ENCODE measurements around the gene METTL9. TPM values are rescaled to one million over a fixed set of nuclear protein-coding genes. Genes with fewer than 3 reads are reported as not detected.
"Not testable (repeated sequence)": the region's sequence is repeated elsewhere in the genome, so short reads cannot be mapped to it uniquely, and the experiment has no call there.

Gene METTL9
- total RNA-seq, 5 donors from 2014 or later (not counting 1 experiment from before 2014, with no cell fraction given): 69.3 to 93.3 (median 75.5) TPM

- ChIA-PET POLR2A (no interaction called here), CTCF (no interaction called here)
- H3K4me3 Mint-ChIP-seq: no peak overlapping the region
- peaks cover 1 to 6% (median 4%) of the 10 kb centered on the region in 3 donors for H3K4me1 Mint-ChIP-seq
- Histone ChIP-seq H3K4me3 (ENCODE audit: control insufficient read depth in 1 of 2, extremely low read depth in 1 of 2, low read length in 1 of 2) (no peak overlapping the region), H3K36me3 (ENCODE audit: control insufficient read depth in 2 of 2, extremely low read depth in 1 of 2, insufficient read depth in 1 of 2, low read length in 1 of 2) (no peaks in the 10 kb centered on the region), H3K9me3 (no peaks in the 10 kb centered on the region), H3K4me1 (ENCODE audit: control insufficient read depth in 1 of 2, extremely low read depth in 1 of 2, insufficient read depth in 2 of 2, low read length in 2 of 2) (peaks cover 0 to 5% of the 10 kb centered on the region in 2 experiments), H3K27me3 (replicated peaks in 1 of 2; ENCODE audit: control insufficient read depth in 2 of 2, extremely low read depth in 1 of 2, insufficient read depth in 2 of 2, low read length in 1 of 2) (peaks cover 0 to 9% of the 10 kb centered on the region in 2 experiments), H3K27ac (ENCODE audit: low read length) (no peak overlapping the region)
- no peak overlapping the region for H3K27ac Mint-ChIP-seq
- no peak for ATAC-seq (replicated peaks in 1 of 4)
- H3K9me3 Mint-ChIP-seq: no peaks in the 10 kb centered on the region
- WGBS (ENCODE audit: insufficient coverage): no CpG with 5 or more reads among the region's 2 CpGs
- no peaks in the 10 kb centered on the region for H3K36me3 Mint-ChIP-seq
- DNase-seq: no peak
- peaks cover 0 to 2% of the 10 kb centered on the region in 2 donors for H3K27me3 Mint-ChIP-seq
Observed at GRCh38 chr16:21580807-21581206, 18.6 kb upstream of the METTL9 start.

- POLR2A ChIA-PET: interaction anchor here in 1 of 2 donors (0.6 kb wide), 1 partner anchor 8 kb away, joined by 4 read pairs; no protein-coding TSS in a partner anchor
- Histone ChIP-seq H3K27ac (ENCODE audit: low read length) (no peak overlapping the region), H3K4me1 (ENCODE audit: control insufficient read depth in 1 of 2, extremely low read depth in 1 of 2, insufficient read depth in 2 of 2, low read length in 2 of 2) (peaks cover 0 to 5% of the 10 kb centered on the region in 2 experiments), H3K4me3 (ENCODE audit: control insufficient read depth in 1 of 2, extremely low read depth in 1 of 2, low read length in 1 of 2) (no peak overlapping the region), H3K9me3 (no peaks in the 10 kb centered on the region), H3K27me3 (replicated peaks in 1 of 2; ENCODE audit: control insufficient read depth in 2 of 2, extremely low read depth in 1 of 2, insufficient read depth in 2 of 2, low read length in 1 of 2) (no peaks in the 10 kb centered on the region), H3K36me3 (ENCODE audit: control insufficient read depth in 2 of 2, extremely low read depth in 1 of 2, insufficient read depth in 1 of 2, low read length in 1 of 2) (no peaks in the 10 kb centered on the region)
- H3K4me3 Mint-ChIP-seq: no peak overlapping the region
- no peaks in the 10 kb centered on the region for H3K9me3 Mint-ChIP-seq
- H3K27me3 Mint-ChIP-seq: peaks cover 0 to 2% of the 10 kb centered on the region in 2 donors
- ATAC-seq (replicated peaks in 1 of 4): no peak
- H3K27ac Mint-ChIP-seq: no peak overlapping the region
- CTCF ChIA-PET: interaction anchor here (0.7 to 1.3 kb wide), 7 partner anchors 12 to 375 kb away, joined by 3 to 7 read pairs (median 4); no protein-coding TSS in a partner anchor
- no peaks in the 10 kb centered on the region for H3K36me3 Mint-ChIP-seq
- 88% methylated on average over 2 of the region's 8 CpGs for WGBS (ENCODE audit: insufficient coverage)
- H3K4me1 Mint-ChIP-seq: peaks cover 1 to 6% (median 4%) of the 10 kb centered on the region in 3 donors
- no peak for DNase-seq
Observed at GRCh38 chr16:21584817-21585216, 14.6 kb upstream of the METTL9 start.

GRCh38 chr16:21588593-21588992, 10.8 kb upstream of the METTL9 start:
- H3K4me1 ChIP-seq (ENCODE audit: control insufficient read depth in 1 of 2, extremely low read depth in 1 of 2, insufficient read depth in 2 of 2, low read length in 2 of 2); H3K9me3 Mint-ChIP-seq; H3K9me3 ChIP-seq; H3K36me3 Mint-ChIP-seq; H3K27ac Mint-ChIP-seq; H3K36me3 ChIP-seq (ENCODE audit: control insufficient read depth in 2 of 2, extremely low read depth in 1 of 2, insufficient read depth in 1 of 2, low read length in 1 of 2); POLR2A ChIA-PET; ATAC-seq (replicated peaks in 1 of 4); H3K27me3 ChIP-seq (replicated peaks in 1 of 2; ENCODE audit: control insufficient read depth in 2 of 2, extremely low read depth in 1 of 2, insufficient read depth in 2 of 2, low read length in 1 of 2); H3K4me1 Mint-ChIP-seq; DNase-seq; H3K4me3 Mint-ChIP-seq; H3K27me3 Mint-ChIP-seq; H3K27ac ChIP-seq (ENCODE audit: low read length); H3K4me3 ChIP-seq (ENCODE audit: control insufficient read depth in 1 of 2, extremely low read depth in 1 of 2, low read length in 1 of 2): not testable (repeated sequence)
- 97% methylated on average over 5 of the region's 5 CpGs for WGBS (ENCODE audit: insufficient coverage)
- CTCF ChIA-PET: interaction anchor here (0.6 to 1.8 kb wide), 3 partner anchors 49 to 62 kb away, joined by 3 to 4 read pairs (median 3); no protein-coding TSS in a partner anchor

DNA sequence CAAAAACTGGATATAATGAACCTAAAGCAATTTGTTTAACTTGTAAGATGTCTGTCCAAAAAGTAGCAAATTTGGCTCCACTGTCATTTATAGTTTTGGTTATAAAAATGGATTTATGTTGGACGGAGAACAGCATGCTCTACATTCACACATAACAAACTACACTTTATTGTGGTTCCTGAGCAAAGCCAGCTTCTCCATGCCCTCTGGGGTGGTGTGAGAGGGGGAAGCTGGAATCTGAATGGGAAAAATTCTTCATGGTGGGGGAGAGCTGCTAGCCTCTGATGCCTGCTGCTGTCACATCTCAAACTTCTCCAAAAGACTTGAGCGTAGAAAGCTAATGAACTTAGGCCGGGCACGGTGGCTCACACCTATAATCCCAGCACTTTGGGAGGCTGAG, 9.8 kb upstream of the METTL9 start:
- Histone ChIP-seq H3K4me1 (ENCODE audit: control insufficient read depth in 1 of 2, extremely low read depth in 1 of 2, insufficient read depth in 2 of 2, low read length in 2 of 2) (no peaks in the 10 kb centered on the region), H3K27ac (ENCODE audit: low read length) (no peak overlapping the region)
- POLR2A ChIA-PET: no interaction called here

GRCh38 chr16:21590287-21590686, 9.1 kb upstream of the METTL9 start:
- Histone ChIP-seq H3K36me3 (ENCODE audit: control insufficient read depth in 2 of 2, extremely low read depth in 1 of 2, insufficient read depth in 1 of 2, low read length in 1 of 2) (no peaks in the 10 kb centered on the region), H3K4me1 (ENCODE audit: control insufficient read depth in 1 of 2, extremely low read depth in 1 of 2, insufficient read depth in 2 of 2, low read length in 2 of 2) (no peaks in the 10 kb centered on the region), H3K27me3 (replicated peaks in 1 of 2; ENCODE audit: control insufficient read depth in 2 of 2, extremely low read depth in 1 of 2, insufficient read depth in 2 of 2, low read length in 1 of 2) (no peaks in the 10 kb centered on the region), H3K4me3 (ENCODE audit: control insufficient read depth in 1 of 2, extremely low read depth in 1 of 2, low read length in 1 of 2) (no peak overlapping the region), H3K9me3 (no peaks in the 10 kb centered on the region), H3K27ac (ENCODE audit: low read length) (no peak overlapping the region)
- H3K36me3 Mint-ChIP-seq: no peaks in the 10 kb centered on the region
- 83% methylated on average over 1 of the region's 2 CpGs for WGBS (ENCODE audit: insufficient coverage)
- H3K4me1 Mint-ChIP-seq: no peaks in the 10 kb centered on the region
- no peak overlapping the region for H3K27ac Mint-ChIP-seq
- no peak overlapping the region for H3K4me3 Mint-ChIP-seq
- DNase-seq: no peak
- POLR2A ChIA-PET: no interaction called here
- no peaks in the 10 kb centered on the region for H3K9me3 Mint-ChIP-seq
- CTCF ChIA-PET: interaction anchor here (0.6 to 0.8 kb wide), 6 partner anchors 49 to 434 kb away, joined by 3 to 6 read pairs (median 3); no protein-coding TSS in a partner anchor
- no peaks in the 10 kb centered on the region for H3K27me3 Mint-ChIP-seq
- no peak for ATAC-seq (replicated peaks in 1 of 4)

More for the DNA sequence above, 9.8 kb upstream of the METTL9 start:
- CTCF ChIA-PET: no interaction called here
- Mint-ChIP-seq H3K4me3 (no peak overlapping the region), H3K9me3 (no peaks in the 10 kb centered on the region), H3K36me3 (no peaks in the 10 kb centered on the region), H3K27ac (no peak overlapping the region), H3K4me1 (no peaks in the 10 kb centered on the region), H3K27me3 (no peaks in the 10 kb centered on the region)
- Histone ChIP-seq H3K36me3 (ENCODE audit: control insufficient read depth in 2 of 2, extremely low read depth in 1 of 2, insufficient read depth in 1 of 2, low read length in 1 of 2) (no peaks in the 10 kb centered on the region), H3K9me3 (no peaks in the 10 kb centered on the region), H3K4me3 (ENCODE audit: control insufficient read depth in 1 of 2, extremely low read depth in 1 of 2, low read length in 1 of 2) (no peak overlapping the region), H3K27me3 (replicated peaks in 1 of 2; ENCODE audit: control insufficient read depth in 2 of 2, extremely low read depth in 1 of 2, insufficient read depth in 2 of 2, low read length in 1 of 2) (no peaks in the 10 kb centered on the region)
- DNase-seq (no peak), ATAC-seq (replicated peaks in 1 of 4) (no peak)
- WGBS (ENCODE audit: insufficient coverage): no CpG with 5 or more reads among the region's 4 CpGs

DNA sequence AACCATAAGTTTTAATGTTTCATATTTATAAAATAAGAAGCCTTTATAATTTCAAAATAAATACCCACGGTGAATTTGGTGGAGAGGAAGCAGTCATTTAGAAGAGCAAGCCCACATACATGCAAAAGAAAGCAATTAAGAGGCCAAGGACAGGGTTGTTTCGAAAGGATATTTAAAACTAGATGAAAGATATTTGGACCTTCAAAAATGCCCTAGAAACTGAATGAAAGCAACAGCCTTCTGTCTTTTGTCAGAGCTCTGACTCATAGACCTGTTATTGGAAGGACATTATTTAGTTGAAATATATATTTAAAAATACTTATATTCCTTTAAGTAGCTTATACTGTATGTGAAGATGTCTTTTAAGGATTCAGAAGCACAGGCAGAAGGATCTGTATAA, 8.6 kb upstream of the METTL9 start:
- ChIA-PET POLR2A (no interaction called here), CTCF (interaction anchor here in 1 of 2 donors (0.8 to 1.1 kb wide), 2 partner anchors 48 to 50 kb away, joined by 3 read pairs; no protein-coding TSS in a partner anchor)
- no peaks in the 10 kb centered on the region for H3K4me1 ChIP-seq (ENCODE audit: control insufficient read depth in 1 of 2, extremely low read depth in 1 of 2, insufficient read depth in 2 of 2, low read length in 2 of 2)
- ATAC-seq (replicated peaks in 1 of 4) (no peak), DNase-seq (no peak)
- no peak overlapping the region for H3K27ac ChIP-seq (ENCODE audit: low read length)
- H3K4me3 ChIP-seq (ENCODE audit: control insufficient read depth in 1 of 2, extremely low read depth in 1 of 2, low read length in 1 of 2): no peak overlapping the region
- Mint-ChIP-seq H3K36me3 (no peaks in the 10 kb centered on the region), H3K9me3 (no peaks in the 10 kb centered on the region), H3K27me3 (no peaks in the 10 kb centered on the region), H3K27ac (no peak overlapping the region), H3K4me3 (no peak overlapping the region), H3K4me1 (no peaks in the 10 kb centered on the region)
- no peaks in the 10 kb centered on the region for H3K36me3 ChIP-seq (ENCODE audit: control insufficient read depth in 2 of 2, extremely low read depth in 1 of 2, insufficient read depth in 1 of 2, low read length in 1 of 2)
- H3K9me3 ChIP-seq: no peaks in the 10 kb centered on the region
- no CpG with 5 or more reads among the region's 2 CpGs for WGBS (ENCODE audit: insufficient coverage)
- no peaks in the 10 kb centered on the region for H3K27me3 ChIP-seq (replicated peaks in 1 of 2; ENCODE audit: control insufficient read depth in 2 of 2, extremely low read depth in 1 of 2, insufficient read depth in 2 of 2, low read length in 1 of 2)
